B cell (primary cell): Measurements from ENCODE around the gene MND1. TPM values are rescaled to one million over a fixed set of nuclear protein-coding genes. Genes with fewer than 3 reads are reported as not detected.

Experiments
- ATAC-seq: fragments of 200-7000 bp; cut with Tn5 transposase; one replicate; pipeline ENCODE4 v1.10.0; 2021; ENCODE audit warnings: low read depth, mild to moderate bottlenecking, moderate number of reproducible peaks, moderate library complexity
- CTCF ChIA-PET: fragments of 350-600 bp; sonication (Branson Sonifier 250); formaldehyde crosslinking; loops from one replicate; lab custom pipeline; 2021; ENCODE audit warnings: antibody characterized with exemption, inconsistent platforms; lab: Charles Lee
- POLR2A ChIA-PET: fragments of 350-600 bp; sonication (Branson Sonifier 250); formaldehyde crosslinking; loops from one replicate; lab custom pipeline; 2021; ENCODE audit warnings: antibody characterized with exemption; lab: Charles Lee
- DNase-seq: peaks from one replicate; pipeline ENCODE4 v3.0.0; 2013
- H2AFZ ChIP-seq: 2 replicates; pipeline ENCODE4 v1.6.1; 2012; ENCODE audit warnings: mild to moderate bottlenecking, low read depth, low read length; ENCODE audit not compliant: insufficient read depth, poor library complexity, severe bottlenecking
- H3K27ac ChIP-seq, 2 donors: 1 replicate in 1 of 2; 2 replicates in 1 of 2; pipeline ENCODE4 v1.5.1; 2012 to 2013; ENCODE audit warnings: low read length in 2 of 2, mild to moderate bottlenecking in 2 of 2, moderate library complexity in 1 of 2
- H3K27me3 ChIP-seq, 4 experiments: fragments of 200-600 bp in 1 of 4; sonication (generic) in 1 of 4; replicated peaks in 1 of 4; 1 replicate in 2 of 4; 2 replicates in 2 of 4; pipeline versions ENCODE4 v1.6.1 to v1.7.0; 2013 to 2016; ENCODE audit warnings: low read length in 3 of 4, mild to moderate bottlenecking in 2 of 4, mixed read lengths in 1 of 4, moderate library complexity in 1 of 4; ENCODE audit not compliant: insufficient read depth in 4 of 4, control insufficient read depth in 3 of 4; ENCODE audit errors: control extremely low read depth in 1 of 4
- H3K36me3 ChIP-seq, 2 experiments: replicated peaks in 1 of 2; 1 replicate in 1 of 2; 2 replicates in 1 of 2; pipeline versions ENCODE4 v1.6.1 to v1.7.1; 2013; ENCODE audit warnings: low read length in 1 of 2; ENCODE audit not compliant: insufficient read depth in 2 of 2, control insufficient read depth in 1 of 2; ENCODE audit errors: control extremely low read depth in 1 of 2, extremely low read depth in 1 of 2
- H3K4me1 ChIP-seq, 2 donors: fragments of 200-600 bp in 1 of 2; sonication (generic) in 1 of 2; 1 replicate in 1 of 2; 2 replicates in 1 of 2; pipeline versions ENCODE4 v1.5.1 to v1.6.1; 2013 to 2017; ENCODE audit warnings: low read length in 2 of 2; ENCODE audit not compliant: control insufficient read depth in 2 of 2, insufficient read depth in 2 of 2
- H3K4me2 ChIP-seq: replicated peaks from 2 replicates; pipeline ENCODE3; 2012; ENCODE audit warnings: mild to moderate bottlenecking, low read depth, low read length; ENCODE audit not compliant: poor library complexity, severe bottlenecking
- H3K4me3 ChIP-seq, 5 experiments: fragments of 200-600 bp in 1 of 5; sonication (generic) in 1 of 5; 1 replicate in 3 of 5; 2 replicates in 2 of 5; pipeline versions ENCODE4 v1.5.1 to v1.7.0; 2011 to 2016; ENCODE audit warnings: low read length in 4 of 5, mild to moderate bottlenecking in 4 of 5, low read depth in 2 of 5, control low read depth in 1 of 5, moderate library complexity in 1 of 5; ENCODE audit not compliant: insufficient read depth in 1 of 5; ENCODE audit errors: control extremely low read depth in 1 of 5, extremely low read depth in 1 of 5
- H3K79me2 ChIP-seq: fragments of 200-600 bp; sonication (generic); one replicate; pipeline ENCODE4 v1.6.0; 2016; ENCODE audit warnings: low read length; ENCODE audit not compliant: control insufficient read depth, insufficient read depth
- H3K9ac ChIP-seq: fragments of 200-600 bp; sonication (generic); 2 replicates; pipeline ENCODE4 v1.6.1; 2017; ENCODE audit warnings: mild to moderate bottlenecking, low read length, moderate library complexity
- H3K9me3 ChIP-seq, 3 donors: one replicate each; pipeline versions ENCODE4 v1.6.1 to v1.7.1; 2013; ENCODE audit warnings: low read length in 2 of 3; ENCODE audit not compliant: control insufficient read depth in 2 of 3, insufficient read depth in 1 of 3; ENCODE audit errors: control extremely low read depth in 1 of 3
- H4K20me1 ChIP-seq: 2 replicates; pipeline ENCODE4 v1.6.0; 2012; ENCODE audit warnings: mild to moderate bottlenecking, low read length; ENCODE audit not compliant: insufficient read depth, control insufficient read depth, poor library complexity, severe bottlenecking
- H3K27ac Mint-ChIP-seq: one replicate; pipeline ENCODE4 v1.8.0; 2021; ENCODE audit warnings: mixed read lengths
- H3K27me3 Mint-ChIP-seq: one replicate; pipeline ENCODE4 v1.8.0; 2021; ENCODE audit warnings: mixed read lengths
- H3K4me1 Mint-ChIP-seq: one replicate; pipeline ENCODE4 v1.8.0; 2021; ENCODE audit warnings: mixed read lengths
- H3K4me3 Mint-ChIP-seq: one replicate; pipeline ENCODE4 v1.8.0; 2021; ENCODE audit warnings: mixed read lengths
- H3K9me3 Mint-ChIP-seq: one replicate; pipeline ENCODE4 v1.8.0; 2022; ENCODE audit warnings: mixed read lengths; ENCODE audit not compliant: insufficient read depth
- EZH2 ChIP-seq: IDR thresholded peaks from 2 replicates; pipeline ENCODE4 v1.6.1; 2012; ENCODE audit warnings: borderline replicate concordance, low read depth, mild to moderate bottlenecking, moderate library complexity, low read length; ENCODE audit not compliant: insufficient read depth, poor library complexity, severe bottlenecking
- WGBS: methylation state at CpG from one replicate; pipeline ENCODE4 v1.1.5; 2013; ENCODE audit warnings: missing lambda C conversion rate; ENCODE audit not compliant: insufficient coverage; 5-methylcytosine and 5-hydroxymethylcytosine counted together
- intact Hi-C: fragments of 100-400 bp; cut with micrococcal nuclease; formaldehyde crosslinking; loops from one replicate; pipeline ENCODE4 v1.10.0; 2022
- polyA plus RNA-seq: library from polyadenylated mRNA; depleted of rRNA; stranded (reverse); fragments of >200 nt; gene quantifications from 2 replicates; pipeline ENCODE4 v1.2.3, GENCODE V29; 2012
- small RNA-seq: library from RNA; depleted of rRNA; stranded (forward); fragments of <200 nt; gene quantifications from one replicate; pipeline ENCODE3, GENCODE V24; 2012; ENCODE audit warnings: low replicate concordance, low read depth; ENCODE audit not compliant: insufficient read length
- total RNA-seq, 2 donors: library from RNA; stranded (reverse); fragments of 120-200 nt in 1 of 2; gene quantifications; 1 replicate in 1 of 2; 2 replicates in 1 of 2; pipeline versions ENCODE4 v1.2.3 to v1.2.4, GENCODE V29; 2013 to 2022
- TF ChIP-seq, protein P1 (sequence below): fragments of 200-600 bp; IDR thresholded peaks from one replicate; pipeline ENCODE4 v1.8.0; 2022; ENCODE audit warnings: antibody characterized with exemption, mild to moderate bottlenecking

Gene MND1
- total and polyA plus RNA-seq, 2 donors (not counting 1 experiment from before 2014, with no cell fraction given), result not detected

DNA sequence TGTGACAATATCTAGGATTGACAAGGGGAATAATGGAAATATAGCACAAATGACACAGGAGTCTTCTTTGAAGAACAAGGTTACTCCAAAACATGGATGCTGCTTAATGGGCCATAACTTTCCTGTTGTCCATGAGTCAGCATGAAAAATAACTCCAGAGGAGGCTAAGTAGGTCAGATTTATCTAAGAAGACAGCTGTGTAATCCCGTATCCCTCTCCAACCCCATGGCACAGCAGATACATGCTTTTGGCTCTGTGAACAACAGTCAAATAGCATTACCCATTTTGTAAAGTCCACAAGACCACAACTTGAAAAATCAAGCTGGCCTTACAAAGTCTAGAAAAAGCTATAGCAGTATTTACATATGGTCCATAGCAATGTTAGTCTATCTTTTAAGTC is 119.6 kb downstream of the MND1 start:
- Mint-ChIP-seq H3K4me1 (peaks cover 36% of the 10 kb centered on the region), H3K27me3 (no peaks in the 10 kb centered on the region), H3K27ac (peak overlapping the region; percentile 10), H3K9me3 (no peaks in the 10 kb centered on the region), H3K4me3 (no peak overlapping the region)
- no peak overlapping the region for H3K4me2 ChIP-seq
- intact Hi-C loops, result loop anchor here (2.0 to 10.0 kb wide), 2 partner anchors 13 to 219 kb away; no protein-coding TSS in a partner anchor
- no peak overlapping the region for H3K4me3 ChIP-seq
- DNase-seq (no peak), ATAC-seq (no peak)
- H3K79me2 ChIP-seq, result peaks cover 26% of the 10 kb centered on the region
- no peak overlapping the region for H3K9ac ChIP-seq
- H3K27me3 ChIP-seq, result no peaks in the 10 kb centered on the region
- H4K20me1 ChIP-seq, result peaks cover 10% of the 10 kb centered on the region
- H3K36me3 ChIP-seq, result no peaks in the 10 kb centered on the region
- TF ChIP-seq EZH2, result no peak
- TF ChIP-seq, protein P1, sequence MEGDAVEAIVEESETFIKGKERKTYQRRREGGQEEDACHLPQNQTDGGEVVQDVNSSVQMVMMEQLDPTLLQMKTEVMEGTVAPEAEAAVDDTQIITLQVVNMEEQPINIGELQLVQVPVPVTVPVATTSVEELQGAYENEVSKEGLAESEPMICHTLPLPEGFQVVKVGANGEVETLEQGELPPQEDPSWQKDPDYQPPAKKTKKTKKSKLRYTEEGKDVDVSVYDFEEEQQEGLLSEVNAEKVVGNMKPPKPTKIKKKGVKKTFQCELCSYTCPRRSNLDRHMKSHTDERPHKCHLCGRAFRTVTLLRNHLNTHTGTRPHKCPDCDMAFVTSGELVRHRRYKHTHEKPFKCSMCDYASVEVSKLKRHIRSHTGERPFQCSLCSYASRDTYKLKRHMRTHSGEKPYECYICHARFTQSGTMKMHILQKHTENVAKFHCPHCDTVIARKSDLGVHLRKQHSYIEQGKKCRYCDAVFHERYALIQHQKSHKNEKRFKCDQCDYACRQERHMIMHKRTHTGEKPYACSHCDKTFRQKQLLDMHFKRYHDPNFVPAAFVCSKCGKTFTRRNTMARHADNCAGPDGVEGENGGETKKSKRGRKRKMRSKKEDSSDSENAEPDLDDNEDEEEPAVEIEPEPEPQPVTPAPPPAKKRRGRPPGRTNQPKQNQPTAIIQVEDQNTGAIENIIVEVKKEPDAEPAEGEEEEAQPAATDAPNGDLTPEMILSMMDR, result no peak
- H2AFZ ChIP-seq, result no peak overlapping the region
- H3K4me1 ChIP-seq, result peaks cover 14 to 22% of the 10 kb centered on the region in 2 donors
- no peak overlapping the region for H3K27ac ChIP-seq
- CTCF ChIA-PET, result interaction anchor here (1.1 to 7.2 kb wide), 3 partner anchors 31 to 118 kb away, joined by 4 to 73 read pairs (median 19); no protein-coding TSS in a partner anchor
- POLR2A ChIA-PET, result interaction anchor here (1.1 kb wide), 1 partner anchor 27 kb away, joined by 6 read pairs; no protein-coding TSS in a partner anchor
- WGBS, result 100% methylated on average over 1 of the region's 1 CpG
- no peaks in the 10 kb centered on the region for H3K9me3 ChIP-seq

Small RNA genes lying within 50 kb of the gene (small RNA-seq; reads per million reads assigned to genes)
- gene RN7SL419P, result not detected

Other genes with a start within 250 kb of the MND1 start
- 6.4 and 6.7 TPM in 2 replicates for gene TRIM2, start 140.2 kb upstream of the MND1 start, total RNA-seq
- gene TRIM2, start 140.2 kb upstream of the MND1 start, polyA plus RNA-seq, result 1.0 and 1.2 TPM in 2 replicates
- 120 and 123 TPM in 2 replicates for gene TMEM131L, start 121.7 kb downstream of the MND1 start, total RNA-seq
- gene TMEM131L, start 121.7 kb downstream of the MND1 start, polyA plus RNA-seq, result 56.4 and 96.3 TPM in 2 replicates